ENCODE data around the gene CHFR.
A peak's percentile ranks its signal among the peaks of the same experiment; 100 is the strongest.
"Not testable (repeated sequence)": the region's sequence is repeated elsewhere in the genome, so short reads cannot be mapped to it uniquely, and the experiment has no call there.

Gene CHFR

DNA sequence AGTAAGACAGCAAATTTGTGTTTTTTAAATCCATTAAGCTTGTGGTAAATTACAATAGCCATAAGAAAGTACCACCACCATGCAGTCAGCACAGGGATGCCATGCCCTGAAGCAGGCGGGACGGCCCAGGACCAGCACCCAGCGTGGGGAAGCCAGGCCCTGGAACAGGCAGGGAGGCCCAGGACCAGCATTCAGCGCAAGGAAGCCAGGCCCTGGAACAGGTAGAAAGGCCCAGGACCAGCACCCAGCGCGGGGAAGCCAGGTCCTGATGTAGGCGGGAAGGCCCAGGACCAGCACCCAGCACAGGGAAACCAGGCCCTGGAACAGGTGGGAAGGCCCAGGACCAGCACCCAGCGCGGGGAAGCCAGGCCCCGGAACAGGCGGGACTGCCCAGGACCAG lies 13.2 kb downstream of the CHFR start:
- DNase-seq, result no peak

DNA sequence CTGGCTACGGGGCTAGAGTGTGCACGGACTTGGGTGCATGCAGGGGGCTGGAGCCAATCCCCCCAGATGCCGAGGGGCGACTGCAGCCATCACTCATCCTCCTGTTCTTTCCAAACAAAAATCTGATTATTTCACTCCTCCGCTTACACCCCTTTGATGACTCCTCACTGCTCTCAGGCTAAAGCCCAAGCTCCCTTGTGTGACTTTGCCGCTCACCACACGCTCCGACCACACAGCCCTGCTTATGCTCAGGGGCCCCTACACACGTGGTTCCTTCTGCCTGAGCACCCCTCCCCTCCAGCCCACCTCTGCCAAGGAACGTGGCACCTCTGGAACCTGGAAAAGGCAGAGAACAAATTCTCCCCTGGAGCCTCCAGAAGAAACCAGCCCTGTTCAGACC lies 13.7 kb downstream of the CHFR start:
- no peak for DNase-seq

DNA sequence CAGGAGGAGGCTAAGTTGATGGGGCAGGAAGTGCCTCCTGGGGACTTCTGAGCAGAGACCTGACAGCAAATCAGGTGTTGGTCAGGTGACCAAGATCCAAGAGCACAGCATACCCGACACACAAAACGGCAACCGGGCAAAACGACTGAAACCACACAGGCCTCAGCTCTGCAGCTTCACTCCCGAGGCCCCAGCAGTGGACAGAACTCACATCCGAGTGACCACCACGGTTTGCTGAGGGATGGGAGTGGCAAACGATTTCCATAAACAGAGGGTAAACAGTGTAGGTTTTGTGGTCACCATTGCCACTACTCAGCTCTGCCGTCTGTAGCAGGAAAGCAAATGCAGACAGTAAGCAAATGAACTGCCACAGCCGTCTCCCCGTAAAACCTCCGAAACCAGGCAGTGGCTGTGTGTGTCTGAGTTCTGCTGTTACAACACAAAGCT lies 14.4 kb downstream of the CHFR start:
- no peak for DNase-seq

DNA sequence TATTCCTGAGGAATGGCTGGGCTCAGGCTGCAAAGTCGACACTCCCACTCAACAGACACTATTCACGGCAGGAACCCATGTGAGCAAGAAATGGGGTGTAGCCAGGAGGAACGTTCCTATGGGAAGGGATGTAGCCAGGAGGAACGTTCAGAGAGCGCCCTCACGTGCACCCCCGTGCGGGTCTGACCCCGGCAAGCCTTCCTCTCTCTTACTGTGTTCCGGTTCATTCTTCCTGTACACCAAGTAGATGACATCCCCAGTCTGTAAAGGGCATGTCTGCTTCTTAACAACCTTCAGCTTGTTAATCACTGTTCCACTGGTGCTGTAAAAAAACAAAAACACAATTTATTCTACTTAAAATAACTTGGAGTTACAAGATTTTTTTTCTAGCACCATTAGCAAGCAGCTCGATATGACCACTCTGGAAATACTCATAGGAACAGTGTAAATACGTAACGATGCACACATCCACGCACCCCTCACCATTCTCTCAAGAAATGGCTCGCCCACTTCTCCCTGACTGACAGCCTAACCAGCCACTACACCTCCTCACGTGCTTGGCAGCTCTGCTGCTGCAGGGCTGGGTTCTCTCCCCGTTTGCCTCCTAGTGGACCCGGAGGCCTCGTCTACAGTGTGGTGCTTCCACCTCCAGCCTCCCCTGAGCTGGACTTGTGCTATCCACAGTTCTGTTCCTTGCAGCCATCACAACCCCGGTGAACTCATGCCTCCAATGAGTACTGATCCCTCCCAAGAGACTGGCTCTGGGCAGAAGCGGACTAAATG lies 15.1 kb downstream of the CHFR start:
- DNase-seq, result no peak

DNA sequence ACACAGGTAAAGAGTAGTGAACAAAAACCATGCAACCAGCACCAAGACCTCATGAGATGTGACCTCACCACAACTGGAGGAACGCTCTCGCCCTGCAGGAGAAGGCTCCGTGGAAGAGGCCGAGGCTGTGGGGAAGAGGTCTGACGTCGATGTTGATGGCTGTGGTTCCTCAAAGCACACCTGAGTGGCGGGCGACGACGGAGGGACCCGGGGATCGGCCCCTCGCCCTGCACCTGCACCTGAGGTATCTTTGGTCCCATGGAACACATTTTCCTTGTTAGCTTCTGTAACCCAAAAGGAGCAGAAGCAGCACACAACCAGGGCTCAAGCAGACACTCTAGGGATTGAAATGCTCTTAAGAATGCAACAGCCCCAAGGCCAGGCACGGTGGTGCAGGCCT lies 17.9 kb downstream of the CHFR start:
- DNase-seq, result no peak

DNA sequence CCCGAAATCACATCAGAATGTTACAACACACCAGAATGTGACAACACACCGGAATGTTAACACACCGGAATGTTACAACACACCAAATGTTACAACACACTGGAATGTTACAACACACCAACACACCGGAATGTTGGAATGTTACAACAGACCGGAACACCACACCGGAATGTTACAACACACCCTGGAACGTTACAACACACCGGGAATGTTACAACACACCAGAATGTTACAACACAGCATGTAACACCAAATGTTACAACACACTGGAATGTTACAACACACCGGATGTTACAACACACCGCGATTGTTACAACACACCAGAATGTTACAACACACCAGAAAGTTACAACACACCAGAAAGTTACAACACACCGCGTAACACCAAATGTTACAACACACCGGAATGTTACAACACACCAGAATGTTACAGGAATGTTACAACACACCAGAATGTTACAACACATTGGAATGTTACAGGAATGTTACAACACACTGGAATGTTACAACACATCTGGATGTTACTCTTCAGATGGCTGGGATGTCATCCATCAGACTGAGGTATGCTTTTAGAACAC lies 21.1 kb downstream of the CHFR start:
- peak; percentile 37 to 52 (median 51) for DNase-seq

DNA sequence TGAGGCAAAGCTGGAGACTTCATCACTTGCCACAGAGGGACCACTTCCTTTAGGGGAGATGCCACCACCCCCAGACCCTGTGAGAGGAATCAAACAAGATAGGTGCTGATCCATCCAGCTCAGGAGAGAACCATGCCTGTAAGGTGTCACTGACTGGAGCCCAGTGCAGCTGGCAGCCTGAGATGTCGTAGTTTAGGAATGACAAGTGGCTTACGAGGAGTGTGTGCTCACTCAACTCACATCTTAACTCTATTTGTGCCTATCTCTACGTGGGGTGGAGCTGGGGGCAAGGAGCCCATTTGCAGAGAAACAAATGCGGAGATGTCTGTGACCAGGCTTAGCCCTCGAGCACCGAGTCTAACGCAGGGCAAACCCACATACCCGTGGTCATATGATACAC lies 25.8 kb downstream of the CHFR start:
- DNase-seq, result no peak

DNA sequence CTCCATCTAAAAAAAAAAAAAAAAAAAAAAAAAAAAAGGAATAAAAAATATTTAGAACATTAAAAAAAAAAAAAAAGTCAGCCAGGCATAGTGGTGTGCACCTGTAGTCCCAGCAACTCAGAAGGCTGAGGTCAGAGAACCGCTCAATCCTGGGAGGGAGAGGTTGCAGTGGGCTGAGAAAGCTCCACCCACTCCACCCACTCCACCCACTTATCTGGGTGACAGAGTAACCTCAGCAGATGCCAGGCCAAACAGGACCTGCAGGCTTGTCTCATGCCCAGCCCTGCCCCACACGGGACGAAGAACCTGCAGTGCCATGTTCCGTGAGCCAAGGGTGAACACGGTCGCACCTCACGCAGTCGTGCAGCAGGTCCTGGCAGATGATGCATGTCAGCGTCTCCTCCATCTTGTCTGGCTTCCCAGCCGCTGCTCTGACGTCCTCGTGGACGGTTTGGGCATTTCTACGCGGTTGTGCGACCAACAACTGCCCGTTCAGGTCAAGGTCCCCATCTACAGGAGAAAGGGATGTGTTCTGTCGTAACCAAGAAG lies 28.6 kb downstream of the CHFR start:
- DNase-seq, result peak in 1 of 3 donors; percentile 8

DNA sequence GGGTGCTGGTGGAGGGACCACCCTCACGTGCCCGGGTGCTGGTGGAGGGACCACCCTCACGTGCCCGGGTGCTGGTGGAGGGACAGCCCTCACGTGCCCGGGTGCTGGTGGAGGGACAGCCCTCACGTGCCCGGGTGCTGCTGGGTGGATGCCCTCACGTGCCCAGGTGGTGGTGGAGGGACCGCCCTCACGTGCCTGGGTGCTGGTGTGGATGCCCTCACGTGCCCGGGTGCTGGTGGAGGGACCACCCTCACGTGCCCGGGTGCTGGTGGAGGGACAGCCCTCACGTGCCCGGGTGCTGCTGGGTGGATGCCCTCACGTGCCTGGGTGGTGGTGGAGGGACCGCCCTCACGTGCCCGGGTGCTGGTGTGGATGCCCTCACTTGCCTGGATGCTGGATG lies 30.4 kb downstream of the CHFR start:
- DNase-seq, result not testable (repeated sequence)

DNA sequence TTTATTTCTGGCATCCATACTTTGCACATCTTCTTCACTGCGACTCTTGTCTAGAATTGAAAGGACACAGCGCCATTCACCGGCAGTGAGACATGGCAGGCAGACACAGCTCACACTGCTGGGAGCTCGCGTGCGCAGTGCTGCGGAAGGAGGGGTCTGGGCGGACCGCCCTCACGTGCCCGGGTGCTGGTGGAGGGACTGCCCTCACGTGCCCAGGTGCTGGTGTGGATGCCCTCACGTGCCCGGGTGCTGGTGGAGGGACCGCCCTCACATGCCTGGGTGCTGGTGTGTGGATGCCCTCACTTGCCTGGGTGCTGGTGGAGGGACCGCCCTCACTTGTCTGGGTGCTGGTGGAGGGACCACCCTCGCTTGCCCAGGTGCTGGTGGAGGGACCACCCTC lies 30.8 kb downstream of the CHFR start:
- DNase-seq, result no peak

DNA sequence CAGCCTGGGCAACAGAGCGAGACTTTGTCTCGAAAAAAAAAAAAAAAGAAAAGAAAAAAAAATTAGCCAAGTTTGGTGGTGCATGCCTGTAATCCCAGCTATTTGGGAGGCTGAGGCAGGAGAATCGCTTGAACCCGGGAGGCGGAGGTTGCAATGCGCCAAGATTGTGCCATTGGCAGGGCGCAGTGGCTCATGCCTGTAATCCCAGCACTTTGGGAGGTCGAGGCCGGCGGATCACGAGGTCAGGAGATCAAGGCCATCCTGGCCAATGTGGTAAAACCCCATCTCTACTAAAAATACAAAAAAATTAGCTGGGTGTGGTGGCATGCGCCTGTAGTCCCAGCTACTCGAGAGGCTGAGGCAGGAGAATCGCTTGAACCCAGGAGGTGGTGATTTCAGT lies 32.2 kb downstream of the CHFR start:
- DNase-seq, result not testable (repeated sequence)

DNA sequence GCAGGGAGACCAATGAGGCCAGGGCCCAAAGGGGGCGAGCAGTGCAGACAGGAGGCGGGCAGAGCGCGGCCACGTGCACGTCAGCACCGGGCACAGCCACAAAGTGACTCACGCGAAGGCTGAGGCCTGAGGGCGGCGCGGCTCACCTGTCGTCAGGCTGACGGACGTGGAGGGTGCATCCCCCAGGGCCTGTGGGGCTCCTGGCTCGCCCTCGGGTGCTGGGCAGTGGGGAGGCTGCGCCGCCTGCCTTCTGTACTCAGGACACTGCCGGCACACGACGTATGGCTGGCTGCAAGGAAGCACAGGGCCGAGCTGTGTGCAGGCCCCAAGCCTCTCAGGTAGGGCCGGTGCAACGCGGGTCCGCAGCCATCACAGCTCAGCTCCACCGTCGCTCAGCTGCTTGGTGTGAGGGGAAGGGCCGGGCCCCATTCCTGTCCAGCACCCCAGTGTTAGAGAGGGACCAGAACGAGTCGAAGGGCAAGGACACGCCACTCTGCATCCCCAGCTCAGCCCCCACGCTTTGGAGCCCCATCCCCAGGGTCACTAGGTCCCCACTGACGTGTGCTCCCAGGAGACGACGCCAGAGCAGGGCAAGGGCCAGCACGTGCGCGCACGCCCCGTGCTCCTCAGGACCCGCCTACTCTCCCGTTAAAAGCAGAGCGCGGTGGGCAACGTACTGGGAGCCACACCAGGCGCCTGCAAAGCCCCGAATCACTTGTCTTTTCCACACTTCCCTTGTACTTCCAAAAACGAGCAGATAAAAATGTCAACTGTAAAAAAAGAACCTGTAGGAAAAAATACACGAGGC lies 33.9 kb downstream of the CHFR start:
- DNase-seq, result no peak

DNA sequence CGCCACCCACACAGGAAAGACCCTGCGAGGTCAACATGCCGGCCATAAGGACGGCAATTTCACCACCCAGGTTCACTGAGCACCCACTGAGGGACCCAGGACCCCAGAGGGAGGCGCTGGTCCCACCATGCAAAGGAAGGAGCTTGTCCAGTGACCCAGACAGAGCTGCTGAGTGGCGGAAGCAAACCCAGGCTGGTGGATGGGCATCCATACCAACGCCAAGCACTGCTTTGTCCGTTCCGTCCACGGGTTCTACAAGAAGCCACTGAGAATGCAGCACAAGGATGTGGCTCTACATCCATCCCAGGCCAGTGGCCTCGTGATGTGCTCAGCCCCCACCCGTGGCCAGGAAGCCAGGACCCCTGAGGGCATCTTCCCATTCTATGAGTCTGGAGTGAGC lies 34.9 kb downstream of the CHFR start:
- no peak for DNase-seq

DNA sequence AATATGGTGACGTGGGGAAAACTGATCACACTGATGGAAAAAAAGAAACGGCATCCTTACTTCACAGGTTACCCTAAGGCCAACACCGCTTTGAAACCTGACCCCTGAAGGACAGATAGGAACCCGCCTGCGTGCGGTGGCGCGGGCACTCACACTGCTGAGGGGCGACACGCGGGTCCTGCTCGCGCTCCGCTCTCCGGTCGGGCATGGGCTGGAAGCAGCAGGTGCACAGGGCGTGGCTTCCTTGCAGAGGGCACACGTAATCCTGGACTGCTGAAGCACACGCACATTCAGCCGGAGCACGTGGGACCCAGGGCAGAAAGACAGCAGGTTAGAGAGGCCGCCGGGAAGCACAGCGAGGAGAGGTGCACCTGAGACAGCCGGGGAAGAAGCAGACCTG lies 35.9 kb downstream of the CHFR start:
- DNase-seq, result no peak

DNA sequence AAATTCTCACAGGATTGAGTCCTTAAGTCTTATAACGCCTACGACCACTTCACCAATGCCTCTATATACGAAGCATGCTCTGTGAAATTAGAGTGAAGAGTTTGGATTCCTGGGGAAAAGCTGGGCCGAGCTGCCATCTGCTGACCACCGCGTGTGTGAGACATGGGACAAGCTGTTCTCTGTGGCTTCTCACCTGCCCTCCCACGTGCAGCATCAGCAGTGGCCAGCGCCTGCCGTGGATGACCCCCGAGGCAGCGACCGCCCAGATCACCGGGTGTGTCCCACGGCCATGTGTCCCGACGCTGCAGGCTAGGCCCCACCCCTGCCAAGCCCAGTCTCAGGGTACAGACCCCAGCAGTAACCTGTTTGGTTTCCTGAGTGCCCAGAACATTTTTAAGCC lies 37.1 kb downstream of the CHFR start:
- DNase-seq, result no peak

DNA sequence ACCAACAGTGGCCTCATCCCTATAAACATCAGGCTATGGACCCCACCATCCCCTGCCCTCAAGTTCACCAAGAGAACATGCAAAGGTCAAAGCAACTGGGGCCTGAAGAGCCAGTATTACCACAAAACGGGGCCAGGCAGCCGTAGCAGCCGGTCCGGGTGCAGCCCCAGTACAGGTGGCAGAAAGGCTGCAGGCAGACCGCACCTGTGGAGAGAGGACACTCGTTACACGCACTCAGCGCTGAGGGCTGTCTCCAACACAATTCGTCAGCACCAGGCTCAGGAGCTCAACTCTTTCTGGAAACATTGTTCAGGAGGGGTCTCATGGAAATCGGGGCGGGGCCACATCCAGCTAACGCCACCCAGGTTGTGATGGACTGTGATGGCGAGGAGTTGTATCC lies 38.9 kb downstream of the CHFR start:
- no peak for DNase-seq

DNA sequence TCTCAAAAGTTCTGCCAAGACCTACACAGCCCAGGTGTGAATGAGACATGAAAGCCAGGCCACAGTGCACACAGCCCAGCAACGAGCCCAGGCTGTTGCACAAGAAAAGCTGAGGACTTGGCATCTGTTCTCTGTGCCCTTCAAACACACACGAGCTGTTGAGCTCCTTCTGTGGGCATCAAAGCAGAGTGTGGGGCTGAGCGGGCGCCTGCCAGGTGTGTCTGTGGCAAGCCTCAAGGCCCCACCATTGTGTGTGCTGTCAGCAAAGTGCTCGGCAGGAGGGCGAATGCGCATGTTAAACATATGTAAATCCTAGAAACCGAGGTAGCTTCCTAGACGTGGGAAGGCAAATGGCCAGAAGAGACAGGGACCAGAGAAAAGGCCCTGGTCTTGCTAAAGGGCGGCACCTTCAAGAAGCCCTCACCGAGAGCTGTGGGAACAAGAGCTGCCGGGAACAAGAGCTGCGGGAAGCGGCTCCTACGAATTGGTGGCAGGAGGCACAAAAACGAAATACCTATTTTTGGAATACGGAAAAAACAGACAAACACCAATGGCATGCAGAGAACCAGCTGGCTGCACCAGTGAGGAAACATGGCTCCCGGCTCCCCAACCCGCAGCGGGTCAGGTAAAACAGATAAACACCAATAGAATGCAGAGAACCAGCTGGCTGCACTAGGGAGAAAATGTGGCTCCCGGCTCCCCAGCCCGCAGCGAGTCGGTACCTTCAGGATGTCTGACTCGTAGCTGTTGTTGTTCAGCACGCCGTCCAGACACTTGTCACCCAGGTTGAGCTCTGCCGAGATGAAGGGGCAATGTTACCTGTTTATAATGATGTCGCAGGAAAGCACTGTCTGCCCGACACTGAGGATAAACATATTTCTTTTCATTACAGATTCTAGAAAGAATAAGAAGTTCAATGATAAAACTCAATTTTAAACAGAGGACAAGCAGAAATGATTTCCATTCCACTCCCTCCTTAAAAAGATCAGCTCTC lies 39.7 kb downstream of the CHFR start:
- no peak for DNase-seq

DNA sequence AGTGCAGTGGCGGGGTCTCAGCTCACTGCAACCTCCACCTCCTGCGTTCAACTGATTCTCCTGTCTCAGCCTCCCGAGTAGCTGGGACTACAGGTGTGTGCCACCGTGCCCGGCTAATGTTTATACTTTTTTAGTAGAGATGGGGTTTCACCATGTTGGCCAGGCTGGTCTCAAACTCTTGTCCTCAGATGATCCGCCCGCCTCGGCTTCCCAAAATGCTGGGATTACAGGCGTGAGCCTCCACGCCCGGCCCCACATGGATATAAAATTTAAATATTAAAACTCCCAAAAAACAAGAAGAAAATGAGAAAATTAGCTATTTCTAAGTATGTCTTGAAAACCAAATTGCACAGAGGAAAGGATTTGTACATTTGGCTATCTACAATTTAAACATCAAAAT lies 42.7 kb downstream of the CHFR start:
- DNase-seq, result not testable (repeated sequence)

DNA sequence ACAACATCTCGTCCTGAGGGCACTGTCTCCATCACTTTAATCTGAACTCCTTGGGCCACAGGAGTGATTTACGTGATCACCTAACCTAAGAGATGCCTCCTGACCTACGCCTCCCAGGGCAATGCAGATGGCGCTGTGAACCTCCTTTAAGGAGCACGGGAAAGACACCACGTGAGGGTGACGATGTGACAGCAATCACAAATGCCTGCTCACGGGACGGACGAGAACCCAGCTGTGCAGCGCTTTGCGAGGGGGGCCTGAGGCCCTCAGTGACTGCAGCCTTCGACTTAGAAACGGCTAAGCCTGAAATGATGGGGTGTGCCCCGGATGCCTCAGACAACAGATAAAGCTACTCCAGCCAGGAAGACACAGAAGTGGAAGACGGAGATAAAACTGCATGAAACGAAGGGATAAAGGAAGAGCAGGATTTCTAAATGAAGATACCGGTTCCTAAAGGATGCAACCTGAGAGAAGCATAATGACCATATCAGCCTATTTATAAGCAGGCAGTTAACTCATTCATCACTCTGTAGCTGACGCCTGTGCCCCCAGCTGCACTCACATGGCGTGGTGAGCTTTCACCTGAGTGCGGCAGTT lies 44.9 kb downstream of the CHFR start:
- no peak for DNase-seq

DNA sequence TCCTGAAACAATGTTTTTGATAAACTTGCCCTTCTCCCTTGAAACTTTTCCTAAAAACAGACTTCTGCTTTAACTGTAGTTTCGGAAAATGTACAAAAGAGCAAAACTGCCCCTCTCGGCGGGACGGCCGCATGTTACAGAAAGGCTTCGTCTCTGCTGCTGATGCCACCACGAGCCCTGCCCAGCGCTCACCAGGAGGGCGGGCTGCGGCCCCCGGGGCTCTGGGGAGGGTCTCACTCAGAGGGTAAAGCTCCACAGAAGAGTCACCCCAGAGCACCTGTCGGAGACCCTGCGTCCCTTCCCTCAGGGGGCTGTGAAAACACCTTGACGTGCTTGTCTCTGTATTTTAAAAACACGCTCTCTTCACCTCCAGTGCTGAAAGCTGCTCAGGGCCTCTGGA lies 46.3 kb downstream of the CHFR start:
- no peak for DNase-seq

DNA sequence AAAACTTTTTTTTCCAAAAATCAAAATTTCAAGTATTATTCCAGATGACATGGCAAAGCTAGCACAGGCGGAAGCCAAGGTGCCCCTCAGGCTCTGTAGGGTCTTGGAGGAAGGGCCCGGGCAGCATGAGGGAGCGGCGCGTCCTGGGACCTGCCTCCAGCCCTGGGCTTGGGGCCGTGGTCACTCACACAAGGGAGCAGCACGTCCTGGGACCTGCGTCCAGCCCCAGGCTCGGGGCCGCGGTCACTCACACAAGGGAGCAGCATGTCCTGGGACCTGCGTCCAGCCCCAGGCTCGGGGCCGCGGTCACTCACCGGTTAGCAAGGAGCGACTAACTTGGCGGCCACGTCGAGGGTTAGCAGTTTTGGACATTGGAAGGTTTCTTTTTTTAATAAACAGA lies 46.9 kb downstream of the CHFR start:
- no peak for DNase-seq

Data from suppressor macrophage treated with lipopolysaccharide for 1 hour (primary cell).